Measurements from ENCODE around the gene CDC14A.

Gene CDC14A

GRCh38 chr1:100556925-100557605 is 204.8 kb downstream of the CDC14A start:
- DNase-seq (ENCODE audit: low read depth) = no peak
- TF ChIP-seq CTCF (conservative IDR thresholded peaks at IDR 0.05; ENCODE audit: low read depth, low read length) = no peak
- no peak overlapping the region for H3K4me3 ChIP-seq (ENCODE audit: low read length)

DNA sequence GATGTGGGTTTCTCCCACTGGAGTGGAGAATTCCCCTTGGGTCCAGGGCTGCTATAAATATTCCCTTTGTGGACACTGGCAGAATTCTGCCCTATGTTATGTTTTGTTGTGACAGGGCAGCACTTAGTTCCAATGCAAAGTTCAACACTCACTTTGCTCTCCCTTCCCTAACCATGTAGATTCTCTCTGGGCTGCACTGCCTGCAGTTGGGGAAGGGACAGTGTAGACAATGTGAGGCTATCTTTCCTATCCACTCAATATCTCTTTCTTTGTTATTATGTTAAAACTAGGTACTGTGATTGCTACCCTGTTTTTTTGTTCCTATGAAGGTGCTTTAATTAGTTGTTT is 205.3 kb downstream of the CDC14A start:
- no peak overlapping the region for H3K4me3 ChIP-seq (ENCODE audit: low read length)
- TF ChIP-seq CTCF (conservative IDR thresholded peaks at IDR 0.05; ENCODE audit: low read depth, low read length) = no peak
- DNase-seq (ENCODE audit: low read depth) = no peak

GRCh38 chr1:100565533-100565932 is 213.2 kb downstream of the CDC14A start:
- no peak for TF ChIP-seq CTCF (conservative IDR thresholded peaks at IDR 0.05; ENCODE audit: low read depth, low read length)

DNA sequence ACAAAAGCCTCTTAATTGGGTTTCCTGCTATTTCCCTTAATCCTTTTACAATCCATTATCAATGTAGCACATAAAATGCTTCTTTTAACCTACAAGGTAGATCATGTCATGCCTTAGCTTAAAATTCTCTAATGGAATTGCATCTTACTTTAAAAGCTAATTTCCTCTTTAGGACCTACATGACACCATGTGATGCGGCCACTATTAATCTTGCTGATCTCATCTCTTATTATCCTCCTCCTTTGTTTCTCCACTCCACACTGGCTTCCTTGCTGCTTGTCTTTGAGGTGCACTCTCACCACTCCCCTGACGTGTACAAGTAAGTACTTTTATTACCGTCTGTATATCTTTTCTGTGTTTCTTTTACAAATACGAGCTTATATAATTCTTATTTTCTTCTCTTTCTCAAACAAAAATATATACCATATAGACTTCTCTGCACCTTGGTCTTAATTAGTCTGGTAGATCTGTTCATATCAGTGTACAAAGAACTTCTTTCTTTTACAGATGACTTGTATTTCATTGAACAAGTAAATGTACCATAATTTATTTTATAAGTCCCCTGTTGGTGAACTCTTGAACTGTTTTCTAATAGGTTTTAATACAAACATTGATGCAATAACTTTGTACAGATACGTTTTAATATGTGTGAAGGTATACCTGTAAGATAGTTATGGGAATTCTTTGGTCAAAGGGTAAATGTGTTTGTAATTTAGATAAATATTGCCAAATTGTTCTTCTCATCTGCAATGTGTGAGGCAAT is 213.8 kb downstream of the CDC14A start:
- TF ChIP-seq CTCF (conservative IDR thresholded peaks at IDR 0.05; ENCODE audit: low read depth, low read length) = no peak
- no peak for DNase-seq (ENCODE audit: low read depth)
- H3K4me3 ChIP-seq (ENCODE audit: low read length) = no peak overlapping the region

More at GRCh38 chr1:100565533-100565932, 213.2 kb downstream of the CDC14A start:
- DNase-seq (ENCODE audit: low read depth) = no peak
- no peak overlapping the region for H3K4me3 ChIP-seq (ENCODE audit: low read length)

DNA sequence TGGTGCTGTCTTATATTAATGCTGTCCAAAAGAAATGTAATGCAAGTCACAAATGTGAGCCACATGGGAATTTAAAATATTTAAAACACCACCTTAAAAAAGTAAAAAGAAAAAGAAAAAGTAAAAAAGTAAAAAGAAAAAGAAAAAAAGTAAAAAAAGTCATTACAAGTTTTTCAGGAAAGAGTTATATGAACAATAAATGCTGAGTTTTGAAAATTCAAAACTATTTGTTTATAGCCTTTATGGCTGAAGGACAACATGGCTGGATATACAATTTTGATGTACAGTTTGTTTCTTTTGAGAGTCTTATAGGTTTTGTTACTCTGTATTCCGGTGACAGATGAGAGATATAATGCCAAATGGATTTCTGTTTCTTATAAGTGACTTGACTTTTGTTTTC is 214.8 kb downstream of the CDC14A start:
- no peak for DNase-seq (ENCODE audit: low read depth)
- no peak overlapping the region for H3K4me3 ChIP-seq (ENCODE audit: low read length)
- no peak for TF ChIP-seq CTCF (conservative IDR thresholded peaks at IDR 0.05; ENCODE audit: low read depth, low read length)
